ENCODE data around the gene KRT83. TPM values are rescaled to one million over a fixed set of nuclear protein-coding genes. Genes with fewer than 3 reads are reported as not detected.
"Not testable (repeated sequence)": the region's sequence is repeated elsewhere in the genome, so short reads cannot be mapped to it uniquely, and the experiment has no call there.

Gene KRT83
- polyA plus RNA-seq, 3 donors = not detected

GRCh38 chr12:52286857-52287785, 34.1 kb downstream of the KRT83 start:
- not testable (repeated sequence) for DNase-seq

- no peak for DNase-seq
These were observed 35.2 kb downstream of the KRT83 start for GRCh38 chr12:52285851-52286530.

- no peak for DNase-seq
These were observed 35.9 kb downstream of the KRT83 start for GRCh38 chr12:52285172-52285745.

- DNase-seq = no peak
These were observed 36.5 kb downstream of the KRT83 start for GRCh38 chr12:52284562-52285171.

- no peak for DNase-seq
These were observed 40.2 kb downstream of the KRT83 start for GRCh38 chr12:52280796-52281560.

- no peak for DNase-seq
These were observed 40.8 kb downstream of the KRT83 start for GRCh38 chr12:52280319-52280795.

GRCh38 chr12:52279422-52280318, 41.5 kb downstream of the KRT83 start:
- no peak for DNase-seq

- DNase-seq = peak; percentile 71
These were observed 42.4 kb downstream of the KRT83 start for GRCh38 chr12:52278575-52279421.

GRCh38 chr12:52277486-52278245, 43.5 kb downstream of the KRT83 start:
- DNase-seq = no peak

- DNase-seq = no peak
These were observed 45.5 kb downstream of the KRT83 start for GRCh38 chr12:52275686-52276085.

GRCh38 chr12:52274521-52275120, 46.6 kb downstream of the KRT83 start, which contains the start of gene KRT86:
KRT86 (plus strand) TSS chr12:52274645; CDS start chr12:52301917, 27,272 bp downstream.
- no peak for DNase-seq

- DNase-seq = no peak
These were observed 50.0 kb downstream of the KRT83 start for GRCh38 chr12:52271158-52271557.

GRCh38 chr12:52270541-52271070, 50.6 kb downstream of the KRT83 start:
- no peak for DNase-seq

- DNase-seq = no peak
These were observed 53.0 kb downstream of the KRT83 start for GRCh38 chr12:52268212-52268611.

- DNase-seq = no peak
These were observed 53.5 kb downstream of the KRT83 start for GRCh38 chr12:52267699-52268098.

GRCh38 chr12:52267266-52267665, 53.9 kb downstream of the KRT83 start:
- no peak for DNase-seq

- no peak for DNase-seq
These were observed 54.7 kb downstream of the KRT83 start for GRCh38 chr12:52266514-52266913.

- DNase-seq = no peak
These were observed 56.8 kb downstream of the KRT83 start for GRCh38 chr12:52264435-52264825.
